ENCODE measurements around the gene UBA52. TPM values are rescaled to one million over a fixed set of nuclear protein-coding genes. Genes with fewer than 3 reads are reported as not detected.

UBA52 gene
- polyA plus RNA-seq, 1 experiment = 2,472 TPM

- ChIA-PET POLR2A (no interaction called here), CTCF (interaction anchor here (0.7 to 3.0 kb wide), 3 partner anchors 10 to 72 kb away, joined by 3 to 24 read pairs (median 4); no protein-coding TSS in a partner anchor)
- TF ChIP-seq CTCF (IDR thresholded peaks at IDR 0.05; ENCODE audit: insufficient read depth, low read depth, low read length) = no peak
- Histone ChIP-seq H3K36me3 (ENCODE audit: control insufficient read depth, insufficient read depth, low read length) (no peaks in the 10 kb centered on the region), H3K4me3 (ENCODE audit: low read depth, low read length) (no peak overlapping the region), H3K27me3 (ENCODE audit: control insufficient read depth, insufficient read depth, low read length) (peaks cover 28% of the 10 kb centered on the region)
- no peak for DNase-seq (ENCODE audit: low read depth)
These were observed 32.5 kb downstream of the UBA52 start for GRCh38 chr19:18603958-18604819.

- no peak overlapping the region for H3K4me3 ChIP-seq (ENCODE audit: low read depth, low read length)
- no peak for DNase-seq (ENCODE audit: low read depth)
- H3K27me3 ChIP-seq (ENCODE audit: control insufficient read depth, insufficient read depth, low read length) = peaks cover 30% of the 10 kb centered on the region
- POLR2A ChIA-PET = no interaction called here
- no peaks in the 10 kb centered on the region for H3K36me3 ChIP-seq (ENCODE audit: control insufficient read depth, insufficient read depth, low read length)
- no peak for TF ChIP-seq CTCF (IDR thresholded peaks at IDR 0.05; ENCODE audit: insufficient read depth, low read depth, low read length)
- CTCF ChIA-PET = interaction anchor here (0.6 to 3.0 kb wide), 3 partner anchors 10 to 229 kb away, joined by 3 to 24 read pairs (median 4); no protein-coding TSS in a partner anchor
These were observed 33.1 kb downstream of the UBA52 start for GRCh38 chr19:18604820-18605159.

GRCh38 chr19:18605196-18605545 is 33.5 kb downstream of the UBA52 start:
- POLR2A ChIA-PET = no interaction called here
- no peaks in the 10 kb centered on the region for H3K36me3 ChIP-seq (ENCODE audit: control insufficient read depth, insufficient read depth, low read length)
- TF ChIP-seq CTCF (IDR thresholded peaks at IDR 0.05; ENCODE audit: insufficient read depth, low read depth, low read length) = no peak
- no peak overlapping the region for H3K4me3 ChIP-seq (ENCODE audit: low read depth, low read length)
- no peak for DNase-seq (ENCODE audit: low read depth)
- CTCF ChIA-PET = interaction anchor here (0.6 to 3.0 kb wide), 3 partner anchors 11 to 229 kb away, joined by 3 to 24 read pairs (median 4); no protein-coding TSS in a partner anchor
- H3K27me3 ChIP-seq (ENCODE audit: control insufficient read depth, insufficient read depth, low read length) = peaks cover 34% of the 10 kb centered on the region

- TF ChIP-seq CTCF (IDR thresholded peaks at IDR 0.05; ENCODE audit: insufficient read depth, low read depth, low read length) = no peak
- ChIA-PET CTCF (interaction anchor here (0.6 kb wide), 1 partner anchor 228 kb away, joined by 4 read pairs; no protein-coding TSS in a partner anchor), POLR2A (no interaction called here)
- no peaks in the 10 kb centered on the region for H3K36me3 ChIP-seq (ENCODE audit: control insufficient read depth, insufficient read depth, low read length)
- peaks cover 38% of the 10 kb centered on the region for H3K27me3 ChIP-seq (ENCODE audit: control insufficient read depth, insufficient read depth, low read length)
- no peak overlapping the region for H3K4me3 ChIP-seq (ENCODE audit: low read depth, low read length)
- DNase-seq (ENCODE audit: low read depth) = no peak
These were observed 34.1 kb downstream of the UBA52 start for GRCh38 chr19:18605546-18606280.

Measured in BJ (cell line).